GM21381 (cell line): ENCODE data around the gene CHD1.

ENCODE experiments used
- ATAC-seq: cut with Tn5 transposase; IDR thresholded peaks from one replicate; pipeline ENCODE4 v1.9.1; 2021; ENCODE audit warnings: mild to moderate bottlenecking, moderate library complexity; ENCODE audit not compliant: unreplicated experiment

Gene CHD1

GRCh38 chr5:98936948-98937715 lies 8.3 kb upstream of the CHD1 start:
- no peak for ATAC-seq

- ATAC-seq = no peak
These were observed 6.4 kb upstream of the CHD1 start for GRCh38 chr5:98935206-98935605.

- no peak for ATAC-seq
These were observed 5.7 kb upstream of the CHD1 start for GRCh38 chr5:98934546-98934945.

GRCh38 chr5:98933445-98934072 lies 4.8 kb upstream of the CHD1 start:
- peak; percentile 24 for ATAC-seq

- no peak for ATAC-seq
These were observed 2.4 kb upstream of the CHD1 start for GRCh38 chr5:98930972-98931762.

GRCh38 chr5:98929710-98930298 lies 997 bp upstream of the CHD1 start:
- no peak for ATAC-seq

GRCh38 chr5:98927989-98928872 lies 576 bp downstream of the CHD1 start:
- ATAC-seq = peak; percentile 26

GRCh38 chr5:98927242-98927988 lies 1.4 kb downstream of the CHD1 start:
- no peak for ATAC-seq

GRCh38 chr5:98923966-98924365 lies 4.8 kb downstream of the CHD1 start:
- no peak for ATAC-seq

GRCh38 chr5:98921947-98922505 lies 6.8 kb downstream of the CHD1 start:
- no peak for ATAC-seq

GRCh38 chr5:98917433-98917832 lies 11.4 kb downstream of the CHD1 start:
- no peak for ATAC-seq

GRCh38 chr5:98916540-98916939 lies 12.3 kb downstream of the CHD1 start:
- no peak for ATAC-seq

- ATAC-seq = no peak
These were observed 14.9 kb downstream of the CHD1 start for GRCh38 chr5:98913911-98914310.

GRCh38 chr5:98911280-98912040 lies 17.3 kb downstream of the CHD1 start:
- ATAC-seq = no peak

- ATAC-seq = no peak
These were observed 19.4 kb downstream of the CHD1 start for GRCh38 chr5:98909363-98909762.

- no peak for ATAC-seq
These were observed 20.9 kb downstream of the CHD1 start for GRCh38 chr5:98907951-98908350.

GRCh38 chr5:98906756-98907355 lies 22.0 kb downstream of the CHD1 start:
- no peak for ATAC-seq
